ENCODE measurements around the gene CCNL1. TPM values are rescaled to one million over a fixed set of nuclear protein-coding genes. Genes with fewer than 3 reads are reported as not detected.
A peak's percentile ranks its signal among the peaks of the same experiment; 100 is the strongest.
"Not testable (repeated sequence)": the region's sequence is repeated elsewhere in the genome, so short reads cannot be mapped to it uniquely, and the experiment has no call there.

The CCNL1 gene
- total RNA-seq, 2 donors from 2014 or later, result 97.4 to 128 TPM

DNA sequence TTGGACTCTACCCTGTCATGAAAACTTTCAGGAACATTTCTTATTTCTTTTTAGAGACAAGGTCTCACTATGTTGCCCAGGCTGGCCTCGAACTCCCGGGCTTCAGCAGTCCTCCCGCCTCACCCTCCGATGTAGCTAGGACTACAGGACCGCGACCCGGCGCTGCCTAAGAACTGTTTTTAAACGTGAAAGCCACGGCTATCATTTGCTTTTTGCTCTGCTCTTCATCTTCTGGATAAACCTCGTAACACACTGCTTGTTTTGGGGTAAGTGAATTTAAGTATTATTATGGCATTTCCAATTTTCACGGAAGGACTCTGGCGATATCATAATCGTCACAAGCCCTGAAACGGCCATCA is 14.3 kb upstream of the CCNL1 start:
- WGBS, 2 experiments (ENCODE audit: insufficient coverage in 1 of 2, insufficient read length in 1 of 2), result 52 to 88% methylated on average over 11 to 15 of the region's 15 CpGs
- DNase-seq, result peak; percentile 63
- H3K27ac ChIP-seq (ENCODE audit: low read depth, low read length), result peak overlapping the region; percentile 85

DNA sequence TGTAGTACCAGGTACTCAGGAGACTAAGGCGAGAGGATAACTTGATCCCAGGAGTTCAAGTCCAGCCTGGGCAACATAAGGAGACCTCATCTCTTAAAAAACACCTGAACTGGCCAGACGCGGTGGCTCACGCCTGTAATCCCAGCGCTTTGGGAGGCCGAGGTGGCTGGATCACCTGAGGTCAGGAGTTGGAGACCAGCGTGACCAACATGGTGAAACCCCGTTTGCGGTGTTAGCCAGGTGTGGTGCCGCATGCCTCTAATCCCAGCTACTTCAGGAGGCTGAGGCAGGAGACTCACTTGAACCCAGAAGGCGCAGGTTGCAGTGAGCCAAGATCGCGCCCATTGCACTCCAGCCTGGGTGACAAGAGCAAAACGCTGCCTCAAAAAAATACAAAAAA is 13.4 kb upstream of the CCNL1 start:
- not testable (repeated sequence) for H3K4me1 Mint-ChIP-seq; H3K27me3 Mint-ChIP-seq (ENCODE audit: insufficient read depth); H3K27me3 ChIP-seq (ENCODE audit: control insufficient read depth, insufficient read depth, low read length, poor library complexity, severe bottlenecking); H3K4me3 ChIP-seq (ENCODE audit: low read length); H3K36me3 ChIP-seq (ENCODE audit: control insufficient read depth, insufficient read depth, low read length); H3K4me1 ChIP-seq (ENCODE audit: control insufficient read depth, insufficient read depth, low read length); H3K4me3 Mint-ChIP-seq; H3K27ac Mint-ChIP-seq; H3K9ac ChIP-seq (ENCODE audit: extremely low read depth, low read length, poor library complexity, severe bottlenecking); DNase-seq; H3K27ac ChIP-seq (ENCODE audit: low read depth, low read length)
- H3K36me3 Mint-ChIP-seq (ENCODE audit: low read depth), result peaks cover 15% of the 10 kb centered on the region
- WGBS, 2 experiments (ENCODE audit: insufficient coverage in 1 of 2, insufficient read length in 1 of 2), result 94 to 97% methylated on average over 11 to 14 of the region's 14 CpGs
- H3K9me3 Mint-ChIP-seq, result peaks cover 15% of the 10 kb centered on the region
- H3K9me3 ChIP-seq (ENCODE audit: control insufficient read depth, low read length), result peaks cover 22% of the 10 kb centered on the region

More for the DNA sequence above, 14.3 kb upstream of the CCNL1 start:
- H3K36me3 ChIP-seq (ENCODE audit: control insufficient read depth, insufficient read depth, low read length), result peaks cover 4% of the 10 kb centered on the region
- TF ChIP-seq, protein P1, sequence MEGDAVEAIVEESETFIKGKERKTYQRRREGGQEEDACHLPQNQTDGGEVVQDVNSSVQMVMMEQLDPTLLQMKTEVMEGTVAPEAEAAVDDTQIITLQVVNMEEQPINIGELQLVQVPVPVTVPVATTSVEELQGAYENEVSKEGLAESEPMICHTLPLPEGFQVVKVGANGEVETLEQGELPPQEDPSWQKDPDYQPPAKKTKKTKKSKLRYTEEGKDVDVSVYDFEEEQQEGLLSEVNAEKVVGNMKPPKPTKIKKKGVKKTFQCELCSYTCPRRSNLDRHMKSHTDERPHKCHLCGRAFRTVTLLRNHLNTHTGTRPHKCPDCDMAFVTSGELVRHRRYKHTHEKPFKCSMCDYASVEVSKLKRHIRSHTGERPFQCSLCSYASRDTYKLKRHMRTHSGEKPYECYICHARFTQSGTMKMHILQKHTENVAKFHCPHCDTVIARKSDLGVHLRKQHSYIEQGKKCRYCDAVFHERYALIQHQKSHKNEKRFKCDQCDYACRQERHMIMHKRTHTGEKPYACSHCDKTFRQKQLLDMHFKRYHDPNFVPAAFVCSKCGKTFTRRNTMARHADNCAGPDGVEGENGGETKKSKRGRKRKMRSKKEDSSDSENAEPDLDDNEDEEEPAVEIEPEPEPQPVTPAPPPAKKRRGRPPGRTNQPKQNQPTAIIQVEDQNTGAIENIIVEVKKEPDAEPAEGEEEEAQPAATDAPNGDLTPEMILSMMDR (conservative IDR thresholded peaks at IDR 0.05), result no peak
- peaks cover 4% of the 10 kb centered on the region for H3K27me3 Mint-ChIP-seq (ENCODE audit: insufficient read depth)
- no peaks in the 10 kb centered on the region for H3K4me1 ChIP-seq (ENCODE audit: control insufficient read depth, insufficient read depth, low read length)
- peak overlapping the region; percentile 79 for H3K4me3 Mint-ChIP-seq
- H3K36me3 Mint-ChIP-seq (ENCODE audit: low read depth), result peaks cover 15% of the 10 kb centered on the region
- peak overlapping the region; percentile 73 for H3K9ac ChIP-seq (ENCODE audit: extremely low read depth, low read length, poor library complexity, severe bottlenecking)
- peak overlapping the region; percentile 98 for H3K27ac Mint-ChIP-seq
- H3K4me1 Mint-ChIP-seq, result peaks cover 6% of the 10 kb centered on the region
- H3K4me3 ChIP-seq (ENCODE audit: low read length), result peak overlapping the region; percentile 88
- no peaks in the 10 kb centered on the region for H3K27me3 ChIP-seq (ENCODE audit: control insufficient read depth, insufficient read depth, low read length, poor library complexity, severe bottlenecking)
- H3K9me3 ChIP-seq (ENCODE audit: control insufficient read depth, low read length), result peaks cover 26% of the 10 kb centered on the region
- H3K9me3 Mint-ChIP-seq, result peaks cover 24% of the 10 kb centered on the region

DNA sequence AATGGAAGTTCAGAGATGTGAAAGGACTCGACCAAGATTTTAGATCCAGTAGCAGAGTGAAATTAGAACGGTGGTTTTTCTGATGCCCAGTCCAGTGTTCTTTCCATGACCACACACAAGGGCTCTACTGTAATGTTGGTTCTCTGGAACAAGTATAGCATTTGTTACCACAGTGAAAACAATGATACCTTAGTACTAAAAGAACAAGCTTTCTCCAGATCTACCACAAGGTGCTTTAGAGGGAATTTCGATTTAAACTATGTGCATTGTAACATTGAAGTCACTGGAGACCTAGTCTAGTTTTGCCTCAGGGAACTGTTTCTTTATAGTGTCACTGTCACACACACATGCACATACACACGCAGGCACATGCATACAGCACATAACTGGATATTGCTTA is 12.8 kb upstream of the CCNL1 start:
- peaks cover 16% of the 10 kb centered on the region for H3K9me3 ChIP-seq (ENCODE audit: control insufficient read depth, low read length)
- H3K27me3 Mint-ChIP-seq (ENCODE audit: insufficient read depth), result peaks cover 4% of the 10 kb centered on the region
- peaks cover 6% of the 10 kb centered on the region for H3K4me1 Mint-ChIP-seq
- no peak overlapping the region for H3K27ac ChIP-seq (ENCODE audit: low read depth, low read length)
- no peaks in the 10 kb centered on the region for H3K27me3 ChIP-seq (ENCODE audit: control insufficient read depth, insufficient read depth, low read length, poor library complexity, severe bottlenecking)
- H3K4me3 Mint-ChIP-seq, result no peak overlapping the region
- WGBS, 2 experiments (ENCODE audit: insufficient coverage in 1 of 2, insufficient read length in 1 of 2), result 83 to 89% methylated on average over 3 to 4 of the region's 4 CpGs
- H3K9me3 Mint-ChIP-seq, result peaks cover 9% of the 10 kb centered on the region
- no peak overlapping the region for H3K27ac Mint-ChIP-seq
- H3K9ac ChIP-seq (ENCODE audit: extremely low read depth, low read length, poor library complexity, severe bottlenecking), result no peak overlapping the region
- H3K36me3 ChIP-seq (ENCODE audit: control insufficient read depth, insufficient read depth, low read length), result peaks cover 4% of the 10 kb centered on the region
- no peaks in the 10 kb centered on the region for H3K4me1 ChIP-seq (ENCODE audit: control insufficient read depth, insufficient read depth, low read length)
- no peak overlapping the region for H3K4me3 ChIP-seq (ENCODE audit: low read length)
- TF ChIP-seq, protein P1 (conservative IDR thresholded peaks at IDR 0.05), result no peak
- DNase-seq, result no peak
- H3K36me3 Mint-ChIP-seq (ENCODE audit: low read depth), result peaks cover 10% of the 10 kb centered on the region

DNA sequence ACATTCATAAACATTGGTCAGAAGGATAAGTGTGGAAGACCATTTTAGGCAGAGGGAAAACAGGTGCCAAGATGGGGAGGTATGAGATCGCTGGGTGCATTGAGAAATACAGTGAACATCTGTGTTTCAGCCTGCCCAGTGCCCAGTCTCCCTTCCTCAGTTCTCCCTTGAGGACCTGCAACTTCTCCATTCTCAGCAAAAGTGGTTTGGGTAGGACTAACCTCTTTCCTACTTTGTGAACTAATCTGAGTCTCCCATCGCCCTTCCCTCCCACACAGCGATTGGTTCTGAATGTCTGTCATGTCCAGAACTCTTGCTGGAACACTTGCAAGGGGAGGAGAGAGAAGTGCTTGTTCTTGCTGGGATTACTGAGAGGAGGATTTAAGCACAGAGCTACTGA is 10.9 kb upstream of the CCNL1 start:
- Histone ChIP-seq H3K27me3 (ENCODE audit: control insufficient read depth, insufficient read depth, low read length, poor library complexity, severe bottlenecking) (no peaks in the 10 kb centered on the region), H3K4me3 (ENCODE audit: low read length) (no peak overlapping the region), H3K36me3 (ENCODE audit: control insufficient read depth, insufficient read depth, low read length) (no peaks in the 10 kb centered on the region), H3K27ac (ENCODE audit: low read depth, low read length) (no peak overlapping the region), H3K9me3 (ENCODE audit: control insufficient read depth, low read length) (no peaks in the 10 kb centered on the region), H3K4me1 (ENCODE audit: control insufficient read depth, insufficient read depth, low read length) (no peaks in the 10 kb centered on the region), H3K9ac (ENCODE audit: extremely low read depth, low read length, poor library complexity, severe bottlenecking) (no peak overlapping the region)
- Mint-ChIP-seq H3K36me3 (ENCODE audit: low read depth) (no peaks in the 10 kb centered on the region), H3K9me3 (no peaks in the 10 kb centered on the region), H3K4me1 (peaks cover 4% of the 10 kb centered on the region), H3K27me3 (ENCODE audit: insufficient read depth) (peaks cover 4% of the 10 kb centered on the region), H3K27ac (no peak overlapping the region), H3K4me3 (no peak overlapping the region)
- TF ChIP-seq, protein P1 (conservative IDR thresholded peaks at IDR 0.05), result no peak
- DNase-seq, result no peak
- WGBS, 2 experiments (ENCODE audit: insufficient coverage in 1 of 2, insufficient read length in 1 of 2), result 82 to 100% methylated on average over 1 to 3 of the region's 3 CpGs

Data from endodermal cell (in vitro differentiated cells).